NB4 (cell line): Measurements from ENCODE around the gene SLC6A18.

Experiments used
- DNase-seq: peaks from one replicate; pipeline ENCODE4 v3.0.0; 2010; ENCODE audit warnings: low read depth
- H3K4me3 ChIP-seq: one replicate; pipeline ENCODE4 v1.5.1; 2011; ENCODE audit warnings: mild to moderate bottlenecking, low read depth, low read length, moderate library complexity
- MYC ChIP-seq: IDR thresholded peaks from 2 replicates; pipeline ENCODE4 v1.6.1; 2011; ENCODE audit warnings: low read depth, low read length
- POLR2A ChIP-seq: IDR thresholded peaks from 2 replicates; pipeline ENCODE4 v1.6.1; 2011; ENCODE audit warnings: mild to moderate bottlenecking; ENCODE audit not compliant: insufficient read length; ENCODE audit errors: extremely low read depth
- TF ChIP-seq, protein P1 (sequence below): IDR thresholded peaks from one replicate; pipeline ENCODE4 v1.5.1; 2012; ENCODE audit warnings: low read depth, low read length
- TF ChIP-seq, protein P2 (sequence below): IDR thresholded peaks from 2 replicates; pipeline ENCODE4 v1.6.1; 2011; ENCODE audit warnings: low read depth, low read length

SLC6A18 gene

DNA sequence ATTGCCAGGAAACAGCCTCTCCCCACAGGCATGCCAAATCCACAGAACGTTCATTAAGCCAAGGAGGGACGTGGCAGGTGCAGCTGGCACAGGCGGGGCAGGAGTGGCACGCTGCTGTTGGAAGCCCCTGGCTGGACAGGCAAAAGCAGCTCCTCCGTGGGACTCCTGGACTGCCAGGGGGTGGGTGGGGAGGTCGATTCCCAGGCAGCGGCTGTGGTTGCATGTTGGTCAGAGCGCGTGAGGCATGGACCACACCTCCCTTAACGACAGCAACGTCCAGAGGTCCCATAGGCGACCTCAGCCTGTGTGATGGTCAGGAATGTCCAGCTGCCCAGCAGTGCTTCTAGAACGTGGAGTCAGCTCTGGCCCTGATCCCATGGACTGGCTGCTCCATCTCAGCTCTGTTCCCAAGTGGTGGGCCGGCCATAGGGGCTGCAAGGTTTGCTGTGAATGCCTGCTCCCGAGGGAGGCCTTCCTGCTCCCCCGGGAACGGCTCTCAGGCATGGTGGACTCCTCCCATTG is 16.9 kb upstream of the SLC6A18 start:
- no peak for DNase-seq

GRCh38 chr5:1208743-1209488 is 16.3 kb upstream of the SLC6A18 start:
- H3K4me3 ChIP-seq = no peak overlapping the region
- TF ChIP-seq, protein P1, sequence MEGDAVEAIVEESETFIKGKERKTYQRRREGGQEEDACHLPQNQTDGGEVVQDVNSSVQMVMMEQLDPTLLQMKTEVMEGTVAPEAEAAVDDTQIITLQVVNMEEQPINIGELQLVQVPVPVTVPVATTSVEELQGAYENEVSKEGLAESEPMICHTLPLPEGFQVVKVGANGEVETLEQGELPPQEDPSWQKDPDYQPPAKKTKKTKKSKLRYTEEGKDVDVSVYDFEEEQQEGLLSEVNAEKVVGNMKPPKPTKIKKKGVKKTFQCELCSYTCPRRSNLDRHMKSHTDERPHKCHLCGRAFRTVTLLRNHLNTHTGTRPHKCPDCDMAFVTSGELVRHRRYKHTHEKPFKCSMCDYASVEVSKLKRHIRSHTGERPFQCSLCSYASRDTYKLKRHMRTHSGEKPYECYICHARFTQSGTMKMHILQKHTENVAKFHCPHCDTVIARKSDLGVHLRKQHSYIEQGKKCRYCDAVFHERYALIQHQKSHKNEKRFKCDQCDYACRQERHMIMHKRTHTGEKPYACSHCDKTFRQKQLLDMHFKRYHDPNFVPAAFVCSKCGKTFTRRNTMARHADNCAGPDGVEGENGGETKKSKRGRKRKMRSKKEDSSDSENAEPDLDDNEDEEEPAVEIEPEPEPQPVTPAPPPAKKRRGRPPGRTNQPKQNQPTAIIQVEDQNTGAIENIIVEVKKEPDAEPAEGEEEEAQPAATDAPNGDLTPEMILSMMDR = peak; percentile 44
- TF ChIP-seq, protein P2, sequence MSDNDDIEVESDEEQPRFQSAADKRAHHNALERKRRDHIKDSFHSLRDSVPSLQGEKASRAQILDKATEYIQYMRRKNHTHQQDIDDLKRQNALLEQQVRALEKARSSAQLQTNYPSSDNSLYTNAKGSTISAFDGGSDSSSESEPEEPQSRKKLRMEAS = no peak
- TF ChIP-seq MYC = no peak
- no peak for DNase-seq

More for the DNA sequence above, 16.9 kb upstream of the SLC6A18 start:
- no peak for TF ChIP-seq MYC
- TF ChIP-seq, protein P2 = no peak
- no peak for TF ChIP-seq POLR2A
- TF ChIP-seq, protein P1 = no peak
- H3K4me3 ChIP-seq = no peak overlapping the region

- H3K4me3 ChIP-seq = no peak overlapping the region
- DNase-seq = no peak
- TF ChIP-seq POLR2A = no peak
- no peak for TF ChIP-seq MYC
Observed at GRCh38 chr5:1209489-1209852, 15.7 kb upstream of the SLC6A18 start.

- no peak for DNase-seq
- TF ChIP-seq, protein P2 = no peak
- TF ChIP-seq, protein P1 = no peak
- TF ChIP-seq MYC (no peak), POLR2A (no peak)
- no peak overlapping the region for H3K4me3 ChIP-seq
Observed at GRCh38 chr5:1209896-1210776, 15.0 kb upstream of the SLC6A18 start.

GRCh38 chr5:1210832-1211251 is 14.3 kb upstream of the SLC6A18 start:
- no peak for DNase-seq
- H3K4me3 ChIP-seq = no peak overlapping the region
- TF ChIP-seq, protein P2 = no peak
- TF ChIP-seq MYC = no peak
- TF ChIP-seq POLR2A = no peak
- TF ChIP-seq, protein P1 = no peak

GRCh38 chr5:1211701-1212100 is 13.5 kb upstream of the SLC6A18 start:
- H3K4me3 ChIP-seq = no peak overlapping the region
- no peak for DNase-seq
- TF ChIP-seq, protein P2 = 0 out of 2 replicates have a peak, but pooled peaks have one; percentile 18
- TF ChIP-seq, protein P1 = no peak
- TF ChIP-seq POLR2A = no peak
- no peak for TF ChIP-seq MYC
